ENCODE measurements around the gene RPS6KA3. TPM values are rescaled to one million over a fixed set of nuclear protein-coding genes. Genes with fewer than 3 reads are reported as not detected.

The RPS6KA3 gene
- total RNA-seq, 4 donors from 2014 or later = 53.1 to 91.0 (median 66.0) TPM

- Histone ChIP-seq H3K4me1 (peaks cover 18 to 50% of the 10 kb centered on the region in 2 donors), H3K4me3 (no peak overlapping the region), H3K27ac (peak overlapping the region; percentile 92 to 95 (median 93)), H3K27me3 (no peaks in the 10 kb centered on the region), H3K36me3 (no peaks in the 10 kb centered on the region), H3K9me3 (no peaks in the 10 kb centered on the region)
- TF ChIP-seq POLR2A (IDR thresholded peaks at IDR 0.05) = no peak
- no peak for TF ChIP-seq CTCF (IDR thresholded peaks at IDR 0.05 in 4 of 5, conservative IDR thresholded peaks at IDR 0.05 in 1 of 5)
- no peak for ATAC-seq
- intact Hi-C loops (cut with DNase I; ENCODE audit: low total_unique reads) = no loop called here
- no peak for DNase-seq
- in situ Hi-C loops (cut with MboI; ENCODE audit: low sequenced_read_pairs in 4 of 4) = no loop called here
Measured at GRCh38 chrX:20263474-20263873, 3.2 kb downstream of the RPS6KA3 start.

- in situ Hi-C loops (cut with MboI; ENCODE audit: low sequenced_read_pairs in 4 of 4) (no loop called here), intact Hi-C loops (cut with DNase I; ENCODE audit: low total_unique reads) (no loop called here)
- ATAC-seq (no peak), DNase-seq (no peak)
- no peaks in the 10 kb centered on the region for H3K9me3 ChIP-seq
- peaks cover 18 to 67% of the 10 kb centered on the region in 2 donors for H3K4me1 ChIP-seq
- TF ChIP-seq CTCF (IDR thresholded peaks at IDR 0.05 in 4 of 5, conservative IDR thresholded peaks at IDR 0.05 in 1 of 5) = no peak
- no peak for TF ChIP-seq POLR2A (IDR thresholded peaks at IDR 0.05)
- no peaks in the 10 kb centered on the region for H3K27me3 ChIP-seq
- no peaks in the 10 kb centered on the region for H3K36me3 ChIP-seq
- H3K4me3 ChIP-seq = no peak overlapping the region
- peak overlapping the region in 2 of 4 donors; percentile 52 to 54 for H3K27ac ChIP-seq
Measured at GRCh38 chrX:20260885-20261284, 5.8 kb downstream of the RPS6KA3 start.

DNA sequence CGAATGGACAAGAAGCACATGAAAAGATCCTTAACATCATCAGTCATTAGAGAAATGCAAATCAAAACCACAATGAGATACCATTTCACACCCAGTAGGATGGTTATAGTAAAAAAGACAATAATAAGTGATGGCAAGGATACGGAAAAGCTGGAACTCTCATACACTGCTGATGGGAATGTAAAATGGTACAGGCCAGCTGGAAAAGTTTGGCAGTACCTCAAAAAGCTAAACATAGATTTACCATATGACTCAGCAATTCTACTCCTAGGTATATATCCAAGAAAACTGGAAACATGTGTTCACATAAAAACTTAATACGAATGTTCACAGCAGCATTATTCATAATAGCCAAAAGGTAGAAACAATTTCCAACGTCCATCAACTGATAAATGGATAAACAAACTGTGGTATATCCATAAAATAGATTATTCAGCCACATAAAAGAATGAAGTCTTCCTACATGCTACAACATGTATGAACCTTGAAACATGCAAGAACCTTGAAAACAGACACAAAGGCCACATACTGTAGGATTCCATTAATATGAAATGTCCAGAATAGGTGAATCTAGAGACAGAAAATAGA, 11.9 kb downstream of the RPS6KA3 start:
- Histone ChIP-seq H3K36me3 (no peaks in the 10 kb centered on the region), H3K4me3 (no peak overlapping the region), H3K4me1 (peaks cover 9 to 37% of the 10 kb centered on the region in 2 donors), H3K27ac (peak overlapping the region; percentile 59 to 74 (median 66)), H3K27me3 (no peaks in the 10 kb centered on the region), H3K9me3 (no peaks in the 10 kb centered on the region)
- DNase-seq (no peak), ATAC-seq (peak; percentile 73 to 80)
- TF ChIP-seq POLR2A (IDR thresholded peaks at IDR 0.05) (no peak), CTCF (IDR thresholded peaks at IDR 0.05 in 4 of 5, conservative IDR thresholded peaks at IDR 0.05 in 1 of 5) (no peak)
- intact Hi-C loops (cut with DNase I; ENCODE audit: low total_unique reads) = loop anchor here (10.0 kb wide), 1 partner anchor 1270 kb away; the partner anchor contains the start of gene PHKA2
- in situ Hi-C loops (cut with MboI; ENCODE audit: low sequenced_read_pairs in 4 of 4) = loop anchor here in 1 of 4 donors (10.0 kb wide), 1 partner anchor 190 kb away; no protein-coding TSS in a partner anchor

DNA sequence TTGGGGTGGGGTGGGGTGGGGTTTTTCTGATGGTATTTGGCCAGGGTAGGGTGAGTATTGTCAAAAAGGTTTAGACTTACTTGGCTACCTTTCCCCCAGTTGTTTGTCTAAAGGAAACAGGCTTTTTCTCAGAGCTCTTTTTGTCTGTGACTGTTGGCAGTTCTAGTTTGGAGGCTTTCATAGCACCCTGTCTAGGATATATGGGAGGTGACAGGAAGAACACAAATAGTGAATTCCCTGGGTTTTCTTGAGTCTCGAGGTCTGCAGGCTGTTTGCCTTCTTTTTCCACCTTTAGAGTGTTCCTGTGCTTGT, 13.5 kb downstream of the RPS6KA3 start:
- in situ Hi-C loops (cut with MboI; ENCODE audit: low sequenced_read_pairs in 4 of 4) = loop anchor here in 1 of 4 donors (10.0 kb wide), 1 partner anchor 192 kb away; no protein-coding TSS in a partner anchor

More for the DNA sequence above, 13.5 kb downstream of the RPS6KA3 start:
- no peak overlapping the region for H3K4me3 ChIP-seq
- ATAC-seq (no peak), DNase-seq (no peak)
- peaks cover 5 to 24% of the 10 kb centered on the region in 2 donors for H3K4me1 ChIP-seq
- intact Hi-C loops (cut with DNase I; ENCODE audit: low total_unique reads) = loop anchor here (1.0 to 10.0 kb wide), 2 partner anchors 190 to 1268 kb away; partner anchors contain the start of gene PHKA2
- TF ChIP-seq POLR2A (IDR thresholded peaks at IDR 0.05) = no peak
- no peak for TF ChIP-seq CTCF (IDR thresholded peaks at IDR 0.05 in 4 of 5, conservative IDR thresholded peaks at IDR 0.05 in 1 of 5)
- no peaks in the 10 kb centered on the region for H3K27me3 ChIP-seq
- H3K27ac ChIP-seq = peak overlapping the region in 3 of 4 donors; percentile 34 to 74 (median 73)
- H3K36me3 ChIP-seq = no peaks in the 10 kb centered on the region
- no peaks in the 10 kb centered on the region for H3K9me3 ChIP-seq
